H1 (cell line): ENCODE data around the gene ARHGEF12. TPM values are rescaled to one million over a fixed set of nuclear protein-coding genes. Genes with fewer than 3 reads are reported as not detected.

Source experiments
- BRCA1 ChIP-seq: IDR thresholded peaks from 2 replicates; pipeline ENCODE4 v1.6.1; 2012; ENCODE audit warnings: low read depth, low read length, improper control_type of control experiment
- SAP30 ChIP-seq: fragments of 300-600 bp; sonication (generic); IDR thresholded peaks from 2 replicates; pipeline ENCODE4 v1.7.1; 2012; ENCODE audit warnings: low read length, moderate library complexity, mild to moderate bottlenecking, inconsistent platforms; ENCODE audit not compliant: insufficient read depth, insufficient replicate concordance
- SP4 ChIP-seq: IDR thresholded peaks from 2 replicates; pipeline ENCODE4 v1.6.1; 2012; ENCODE audit warnings: low read length, inconsistent platforms
- polyA plus RNA-seq, 7 experiments: library from polyadenylated mRNA; depleted of rRNA in 3 of 7; stranded (reverse) in 5 of 7; unstranded in 2 of 7; fragments of >200 nt in 5 of 7; fragments of 200-250 nt in 2 of 7; gene quantifications; 1 replicate in 5 of 7; 2 replicates in 1 of 7; 4 replicates in 1 of 7; pipeline versions ENCODE4 v1.2.1 to v1.2.3, GENCODE V29; 2011 to 2013; ENCODE audit warnings: missing spikeins in 2 of 7, mixed read lengths in 2 of 7
- total RNA-seq: library from RNA; stranded (reverse); fragmentation: NEBNext Ultra II Directional; extraction: Animal tissue kit (Norgen Biotek cat#: 25700); gene quantifications from 2 replicates; pipeline ENCODE4 v1.2.1, GENCODE V29; 2021

Gene ARHGEF12
- total and polyA plus RNA-seq, 2 of the 8 experiments (the other 6 are each of a cell fraction or from before 2014, with no cell fraction given): 5.1 to 33.7 TPM

- TF ChIP-seq SP4: no peak
- no peak for TF ChIP-seq BRCA1
- TF ChIP-seq SAP30: no peak
- TF ChIP-seq, all 59 proteins: peak for 0
These were observed 96.1 kb downstream of the ARHGEF12 start (continued) for GRCh38 chr11:120432056-120433018.
